CD4-positive, CD25-positive, alpha-beta regulatory T cell (primary cell): ENCODE results near the gene DIP2C. TPM values are rescaled to one million over a fixed set of nuclear protein-coding genes. Genes with fewer than 3 reads are reported as not detected.
"Not testable (repeated sequence)": the region's sequence is repeated elsewhere in the genome, so short reads cannot be mapped to it uniquely, and the experiment has no call there.

Source experiments
- ATAC-seq, 2 donors: fragments of 150-1000 bp; cut with Tn5 transposase; one replicate each; pipeline ENCODE4 v1.10.0; 2021; ENCODE audit warnings: low read depth in 2 of 2, moderate number of reproducible peaks in 2 of 2, moderate library complexity in 1 of 2
- DNase-seq, 3 donors: peaks; one replicate each; pipeline versions ENCODE4 v3.0.0 to v3.0.0-alpha.2; 2012 to 2022; ENCODE audit warnings: mixed read lengths in 1 of 3
- H3K27ac ChIP-seq: one replicate; pipeline ENCODE4 v1.7.0; 2013; ENCODE audit warnings: mild to moderate bottlenecking, low read length; ENCODE audit not compliant: insufficient read depth, poor library complexity, severe bottlenecking
- H3K27me3 ChIP-seq: one replicate; pipeline ENCODE4 v1.7.0; 2013; ENCODE audit warnings: low read length; ENCODE audit not compliant: control insufficient read depth, insufficient read depth
- H3K36me3 ChIP-seq: one replicate; pipeline ENCODE4 v1.7.0; 2013; ENCODE audit warnings: mild to moderate bottlenecking, low read length, moderate library complexity; ENCODE audit not compliant: control insufficient read depth, insufficient read depth
- H3K4me1 ChIP-seq: 2 replicates; pipeline ENCODE4 v1.7.0; 2013; ENCODE audit warnings: mild to moderate bottlenecking, low read length; ENCODE audit not compliant: insufficient read depth, control insufficient read depth, poor library complexity, severe bottlenecking
- H3K4me3 ChIP-seq: one replicate; pipeline ENCODE4 v1.7.0; 2013; ENCODE audit warnings: low read depth, mild to moderate bottlenecking, low read length, moderate library complexity
- H3K9me3 ChIP-seq, 2 experiments: 1 replicate in 1 of 2; 2 replicates in 1 of 2; pipeline ENCODE4 v1.7.0; 2013; ENCODE audit warnings: low read length in 2 of 2, mild to moderate bottlenecking in 1 of 2, moderate library complexity in 1 of 2; ENCODE audit not compliant: control insufficient read depth in 2 of 2
- H3K27ac Mint-ChIP-seq, 3 donors: one replicate each; pipeline ENCODE4 v1.8.0; 2020 to 2022; ENCODE audit warnings: mild to moderate bottlenecking in 3 of 3, mixed read lengths in 3 of 3, moderate library complexity in 2 of 3
- H3K27me3 Mint-ChIP-seq: one replicate; pipeline ENCODE4 v1.8.0; 2022; ENCODE audit warnings: mild to moderate bottlenecking, mixed read lengths
- H3K36me3 Mint-ChIP-seq: one replicate; pipeline ENCODE4 v1.8.0; 2020; ENCODE audit warnings: mixed read lengths
- H3K4me1 Mint-ChIP-seq, 4 donors: one replicate each; pipeline ENCODE4 v1.8.0; 2020 to 2022; ENCODE audit warnings: mixed read lengths in 4 of 4, mild to moderate bottlenecking in 1 of 4
- H3K4me3 Mint-ChIP-seq, 4 donors: one replicate each; pipeline ENCODE4 v1.8.0; 2020 to 2022; ENCODE audit warnings: mild to moderate bottlenecking in 4 of 4, mixed read lengths in 4 of 4, moderate library complexity in 3 of 4
- H3K9me3 Mint-ChIP-seq, 7 donors: one replicate each; pipeline ENCODE4 v1.8.0; 2020 to 2022; ENCODE audit warnings: mixed read lengths in 7 of 7, mild to moderate bottlenecking in 3 of 7, moderate library complexity in 2 of 7
- polyA plus RNA-seq, 4 donors: library from polyadenylated mRNA; unstranded; fragments of 300-500 nt; fragmentation: Illumina TruSeq; gene quantifications; one replicate each; pipeline ENCODE4 v1.2.3, GENCODE V29; 2021
- total RNA-seq: library from RNA; stranded (reverse); gene quantifications from one replicate; pipeline ENCODE4 v1.2.3, GENCODE V29; 2022

Gene DIP2C
- total and polyA plus RNA-seq, 5 donors from 2014 or later, result 0.47 to 4.1 (median 0.54) TPM

DNA sequence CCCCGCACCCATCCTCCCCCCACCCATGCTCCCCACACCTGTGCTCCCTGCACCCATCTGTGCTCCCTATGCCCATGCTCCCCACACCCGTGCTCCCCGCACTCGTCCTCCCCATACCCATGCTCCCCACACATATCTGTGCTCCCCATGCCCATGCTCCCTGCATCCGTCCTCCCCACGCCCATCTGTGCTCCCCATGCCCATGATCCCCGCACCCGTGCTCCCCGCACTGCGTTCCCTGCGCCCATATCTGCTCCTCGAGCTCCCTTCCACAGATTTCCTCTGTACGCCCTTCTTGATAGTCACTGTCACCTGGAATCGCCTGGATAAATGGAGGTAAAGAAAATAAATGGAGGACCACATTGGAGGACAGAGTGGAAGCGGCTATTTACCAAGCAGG is 9.9 kb downstream of the DIP2C start:
- no peak overlapping the region for H3K4me3 ChIP-seq
- H3K27ac ChIP-seq, result no peak overlapping the region
- no peaks in the 10 kb centered on the region for H3K4me1 ChIP-seq
- Mint-ChIP-seq H3K4me3 (no peak overlapping the region), H3K4me1 (no peaks in the 10 kb centered on the region), H3K9me3 (peaks cover 0 to 5% (median 0%) of the 10 kb centered on the region in 7 donors), H3K36me3 (no peaks in the 10 kb centered on the region), H3K27me3 (no peaks in the 10 kb centered on the region), H3K27ac (no peak overlapping the region)
- no peak for DNase-seq
- H3K27me3 ChIP-seq, result no peaks in the 10 kb centered on the region
- no peaks in the 10 kb centered on the region for H3K9me3 ChIP-seq
- H3K36me3 ChIP-seq, result no peaks in the 10 kb centered on the region
- no peak for ATAC-seq

DNA sequence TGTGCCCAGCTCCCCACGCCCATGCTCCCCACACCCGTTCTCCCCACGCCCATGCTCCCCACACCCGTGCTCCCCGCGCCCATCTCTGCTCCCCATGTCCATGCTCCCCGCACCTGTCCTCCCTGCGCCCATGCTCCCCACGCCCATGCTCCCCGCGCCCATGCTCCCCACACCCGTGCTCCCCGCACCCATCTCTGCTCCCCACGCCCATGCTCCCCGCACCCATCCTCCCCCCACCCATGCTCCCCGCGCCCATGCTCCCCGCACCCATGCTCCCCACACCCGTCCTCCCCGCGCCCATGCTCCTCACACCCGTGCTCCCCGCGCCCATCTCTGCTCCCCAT is 10.8 kb downstream of the DIP2C start:
- not testable (repeated sequence) for H3K4me1 ChIP-seq, H3K4me1 Mint-ChIP-seq, H3K27ac ChIP-seq, H3K27me3 ChIP-seq, H3K4me3 ChIP-seq, DNase-seq, H3K9me3 Mint-ChIP-seq, H3K4me3 Mint-ChIP-seq, H3K27me3 Mint-ChIP-seq, ATAC-seq, H3K36me3 Mint-ChIP-seq, H3K9me3 ChIP-seq, H3K36me3 ChIP-seq, H3K27ac Mint-ChIP-seq

DNA sequence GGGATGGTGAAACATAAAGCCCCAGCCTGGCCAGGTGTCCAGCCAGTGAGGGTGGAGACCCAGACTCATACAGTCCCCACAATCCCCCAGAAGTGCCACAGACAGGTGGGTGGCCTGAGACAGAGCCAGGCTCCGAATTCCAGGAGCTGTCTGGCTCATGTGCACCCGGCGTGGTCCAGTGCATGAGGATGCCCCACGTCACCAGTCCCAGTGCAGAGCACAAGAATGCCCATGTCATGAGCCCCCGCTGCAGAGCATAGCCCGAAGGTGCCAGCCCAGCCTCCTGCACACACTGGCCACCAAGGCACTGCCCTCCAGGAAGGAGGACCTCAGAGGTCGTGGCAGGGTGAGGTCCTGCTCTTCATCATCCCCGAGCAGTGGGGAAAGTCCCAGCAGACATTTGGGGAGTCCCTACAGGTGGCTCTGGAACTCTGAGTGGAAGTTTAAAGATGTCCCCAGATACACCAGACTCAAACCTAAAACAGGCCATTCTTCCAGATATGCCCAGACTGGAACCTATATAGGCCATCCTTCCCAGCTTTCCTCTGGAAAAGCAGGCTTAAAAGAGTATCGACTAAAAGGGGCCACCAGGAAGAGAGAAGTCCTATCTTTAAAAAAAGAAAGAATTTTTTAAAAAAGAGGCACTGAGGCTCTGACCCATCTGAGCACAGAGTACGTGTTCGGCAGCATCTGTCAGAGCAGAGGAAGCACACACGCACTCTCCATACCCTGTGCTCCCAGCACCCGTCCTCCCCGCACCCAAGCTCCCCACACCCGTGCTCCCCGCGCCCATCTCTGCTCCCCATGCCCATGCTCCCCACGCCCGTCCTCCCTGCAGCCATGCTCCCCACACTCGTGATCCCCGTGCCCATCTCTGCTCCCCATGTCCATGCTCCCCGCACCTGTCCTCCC is 11.5 kb downstream of the DIP2C start:
- ATAC-seq, result no peak

DNA sequence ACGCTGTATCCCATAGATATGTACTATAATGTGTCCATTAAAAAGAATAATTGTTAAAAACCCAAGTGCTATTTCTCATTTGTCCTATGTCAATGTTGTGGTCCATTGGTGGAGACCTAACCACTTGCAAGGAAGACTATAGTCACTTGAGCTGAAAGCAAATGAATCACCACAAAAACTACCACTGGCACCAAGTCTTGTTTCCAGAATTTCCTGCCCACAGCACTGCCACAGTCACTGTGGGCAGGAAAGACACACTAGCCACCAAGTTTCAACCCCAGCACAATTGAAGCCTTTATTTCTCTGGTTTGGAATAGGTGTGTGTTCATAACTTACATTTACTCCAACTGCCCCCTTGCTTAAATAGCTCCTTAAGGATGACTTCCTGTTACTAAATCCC is 12.4 kb downstream of the DIP2C start:
- DNase-seq (no peak), ATAC-seq (no peak)
- Histone ChIP-seq H3K27me3 (no peaks in the 10 kb centered on the region), H3K4me3 (no peak overlapping the region), H3K4me1 (no peaks in the 10 kb centered on the region), H3K27ac (no peak overlapping the region), H3K9me3 (no peaks in the 10 kb centered on the region), H3K36me3 (no peaks in the 10 kb centered on the region)
- peaks cover 0 to 3% (median 0%) of the 10 kb centered on the region in 7 donors for H3K9me3 Mint-ChIP-seq
- no peaks in the 10 kb centered on the region for H3K36me3 Mint-ChIP-seq
- no peak overlapping the region for H3K4me3 Mint-ChIP-seq
- H3K4me1 Mint-ChIP-seq, result no peaks in the 10 kb centered on the region
- H3K27me3 Mint-ChIP-seq, result no peaks in the 10 kb centered on the region
- no peak overlapping the region for H3K27ac Mint-ChIP-seq

More for the DNA sequence above, 11.5 kb downstream of the DIP2C start:
- Mint-ChIP-seq H3K36me3 (no peaks in the 10 kb centered on the region), H3K27ac (no peak overlapping the region), H3K4me3 (no peak overlapping the region), H3K9me3 (peaks cover 0 to 5% (median 0%) of the 10 kb centered on the region in 7 donors), H3K4me1 (no peaks in the 10 kb centered on the region), H3K27me3 (no peaks in the 10 kb centered on the region)
- Histone ChIP-seq H3K36me3 (no peaks in the 10 kb centered on the region), H3K9me3 (no peaks in the 10 kb centered on the region), H3K27me3 (no peaks in the 10 kb centered on the region), H3K27ac (no peak overlapping the region), H3K4me3 (no peak overlapping the region), H3K4me1 (no peaks in the 10 kb centered on the region)
- no peak for DNase-seq

DNA sequence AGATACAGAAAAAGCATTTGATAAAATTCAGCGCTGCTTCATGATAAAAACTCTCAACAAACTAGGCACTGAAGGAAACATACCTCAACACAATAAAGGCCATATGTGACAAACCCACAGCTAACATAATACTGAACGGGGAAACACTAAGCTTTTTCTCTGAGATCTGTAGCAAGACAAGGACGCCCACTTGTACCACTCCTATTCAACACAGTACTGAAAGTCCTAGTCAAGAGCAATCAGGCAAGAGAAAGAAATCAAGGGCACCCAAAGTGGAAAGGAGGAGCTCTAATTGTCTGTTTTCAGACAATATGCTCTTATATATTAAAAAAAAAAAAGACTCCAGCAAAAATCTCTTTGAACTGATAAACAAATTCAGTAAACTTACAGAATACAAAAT is 13.3 kb downstream of the DIP2C start:
- no peak for DNase-seq
- H3K36me3 Mint-ChIP-seq, result no peaks in the 10 kb centered on the region
- no peaks in the 10 kb centered on the region for H3K27me3 ChIP-seq
- ATAC-seq, result no peak
- H3K4me3 ChIP-seq, result no peak overlapping the region
- H3K9me3 ChIP-seq, result no peaks in the 10 kb centered on the region
- no peaks in the 10 kb centered on the region for H3K4me1 Mint-ChIP-seq
- H3K4me1 ChIP-seq, result no peaks in the 10 kb centered on the region
- H3K27ac Mint-ChIP-seq, result no peak overlapping the region
- H3K9me3 Mint-ChIP-seq, result peaks cover 0 to 4% (median 0%) of the 10 kb centered on the region in 7 donors
- no peak overlapping the region for H3K4me3 Mint-ChIP-seq
- no peaks in the 10 kb centered on the region for H3K36me3 ChIP-seq
- no peaks in the 10 kb centered on the region for H3K27me3 Mint-ChIP-seq
- H3K27ac ChIP-seq, result no peak overlapping the region

DNA sequence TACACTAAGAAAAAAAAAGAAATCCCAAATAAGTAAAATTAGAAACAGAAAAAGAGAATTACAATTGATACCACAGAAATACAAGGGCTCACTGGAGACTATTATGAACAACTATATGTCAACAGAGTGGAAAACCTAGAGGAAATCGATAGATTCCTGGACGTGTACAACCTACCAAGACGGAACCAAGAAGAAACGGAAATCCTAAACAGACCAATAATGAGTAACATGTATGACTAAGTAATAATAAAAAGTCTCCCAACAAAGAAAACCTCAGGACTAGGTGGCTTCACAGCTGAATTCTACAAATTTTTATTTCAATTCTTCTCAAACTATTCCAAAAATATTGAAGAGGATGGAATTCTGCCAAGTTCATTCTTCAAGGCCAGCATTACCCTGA is 13.9 kb downstream of the DIP2C start:
- Histone ChIP-seq H3K36me3 (no peaks in the 10 kb centered on the region), H3K27ac (no peak overlapping the region), H3K9me3 (no peaks in the 10 kb centered on the region), H3K4me3 (no peak overlapping the region), H3K27me3 (no peaks in the 10 kb centered on the region), H3K4me1 (no peaks in the 10 kb centered on the region)
- H3K4me1 Mint-ChIP-seq, result no peaks in the 10 kb centered on the region
- H3K9me3 Mint-ChIP-seq, result peaks cover 0 to 4% (median 0%) of the 10 kb centered on the region in 7 donors
- H3K27ac Mint-ChIP-seq, result no peak overlapping the region
- ATAC-seq (no peak), DNase-seq (no peak)
- H3K27me3 Mint-ChIP-seq, result no peaks in the 10 kb centered on the region
- no peak overlapping the region for H3K4me3 Mint-ChIP-seq
- no peaks in the 10 kb centered on the region for H3K36me3 Mint-ChIP-seq

DNA sequence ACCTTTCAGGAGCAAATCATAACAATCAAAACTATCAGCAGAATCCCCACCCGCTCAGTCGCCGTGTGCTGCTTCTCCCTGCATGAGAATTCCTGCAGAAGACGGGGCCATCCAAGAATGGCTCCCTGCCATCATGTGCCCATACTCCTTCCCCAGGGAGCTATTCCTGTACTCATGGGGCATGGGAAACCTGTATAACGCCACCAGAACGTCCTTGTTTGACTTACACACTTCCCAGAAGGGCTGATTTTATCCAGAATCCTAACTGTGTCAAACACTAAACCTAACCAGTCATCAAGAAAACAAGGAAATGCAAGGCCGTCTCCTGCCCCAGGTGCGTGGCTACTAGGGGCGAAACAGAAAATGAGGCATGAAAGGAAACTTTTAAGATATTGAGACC is 16.0 kb downstream of the DIP2C start:
- peaks cover 0 to 2% (median 0%) of the 10 kb centered on the region in 7 donors for H3K9me3 Mint-ChIP-seq
- H3K27me3 Mint-ChIP-seq, result no peaks in the 10 kb centered on the region
- H3K9me3 ChIP-seq, result no peaks in the 10 kb centered on the region
- no peaks in the 10 kb centered on the region for H3K36me3 ChIP-seq
- no peak for ATAC-seq
- no peaks in the 10 kb centered on the region for H3K4me1 Mint-ChIP-seq
- H3K4me1 ChIP-seq, result no peaks in the 10 kb centered on the region
- H3K27me3 ChIP-seq, result no peaks in the 10 kb centered on the region
- no peaks in the 10 kb centered on the region for H3K36me3 Mint-ChIP-seq
- no peak for DNase-seq
- H3K27ac ChIP-seq, result no peak overlapping the region
- no peak overlapping the region for H3K27ac Mint-ChIP-seq
- no peak overlapping the region for H3K4me3 Mint-ChIP-seq
- H3K4me3 ChIP-seq, result no peak overlapping the region

DNA sequence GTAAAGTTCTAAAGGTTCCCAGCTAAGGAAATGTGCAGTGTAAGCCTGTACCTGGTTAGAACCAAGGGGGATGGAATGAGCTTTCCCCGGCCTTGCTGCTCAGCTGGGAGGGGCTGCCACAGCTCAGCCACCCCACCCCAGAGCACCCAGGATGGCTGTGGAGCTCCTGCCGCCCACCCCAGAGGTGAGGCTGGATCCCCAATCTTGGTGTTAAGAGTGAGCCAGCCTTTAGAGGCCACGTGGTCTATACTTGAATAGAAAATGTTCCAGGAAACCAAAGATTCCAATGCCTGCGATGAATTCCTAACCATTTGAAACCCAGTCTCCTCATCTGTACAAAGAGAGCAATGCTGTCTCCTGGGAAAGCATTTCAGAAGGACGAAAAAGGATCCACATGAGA is 16.5 kb downstream of the DIP2C start:
- Mint-ChIP-seq H3K4me3 (no peak overlapping the region), H3K27me3 (no peaks in the 10 kb centered on the region), H3K36me3 (no peaks in the 10 kb centered on the region), H3K9me3 (peaks cover 0 to 2% (median 0%) of the 10 kb centered on the region in 7 donors), H3K4me1 (no peaks in the 10 kb centered on the region), H3K27ac (no peak overlapping the region)
- DNase-seq (no peak), ATAC-seq (no peak)
- H3K27me3 ChIP-seq, result no peaks in the 10 kb centered on the region
- no peaks in the 10 kb centered on the region for H3K4me1 ChIP-seq
- no peaks in the 10 kb centered on the region for H3K36me3 ChIP-seq
- H3K27ac ChIP-seq, result no peak overlapping the region
- no peaks in the 10 kb centered on the region for H3K9me3 ChIP-seq
- H3K4me3 ChIP-seq, result no peak overlapping the region
